ENCODE data around the gene HIVEP3.

DNA sequence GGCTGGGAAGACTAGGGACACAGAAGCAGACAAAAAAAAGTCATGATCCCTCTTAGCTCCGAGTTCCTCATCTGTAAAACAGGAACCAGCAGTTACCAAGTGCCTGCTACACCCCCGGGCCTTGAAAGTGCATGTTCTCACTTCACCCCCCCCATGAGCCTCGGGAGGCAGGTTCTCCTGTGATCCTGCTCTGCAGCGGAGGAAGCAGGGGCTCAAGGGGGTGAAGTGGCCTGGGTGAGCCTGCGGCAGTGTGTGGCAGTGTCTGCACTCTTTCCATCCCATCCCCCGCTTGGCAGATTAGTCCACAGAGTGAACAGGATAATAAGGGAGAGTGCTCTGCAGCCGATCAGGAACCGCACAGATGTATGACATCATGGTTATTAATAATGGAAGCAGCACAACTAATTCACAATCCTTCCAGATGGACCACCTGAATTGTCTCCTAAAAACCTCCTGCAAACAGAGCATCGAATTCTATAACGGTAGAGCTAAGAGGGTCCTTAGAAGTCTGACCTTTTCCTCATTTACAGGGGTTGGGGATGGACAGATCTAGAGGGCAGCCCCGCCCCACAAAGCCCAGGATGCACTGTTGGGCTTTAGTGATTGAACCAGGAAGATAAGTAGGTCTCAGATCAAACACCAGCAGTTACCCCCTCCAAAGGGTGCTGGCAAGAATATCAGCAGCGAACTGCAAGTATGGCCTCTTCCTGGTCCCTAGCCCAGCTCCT, 260.1 kb downstream of the HIVEP3 start:
- no peak for TF ChIP-seq SIN3A (IDR thresholded peaks at IDR 0.05; ENCODE audit: borderline replicate concordance, insufficient read depth, low read length)
- no peak for TF ChIP-seq POLR2AphosphoS5 (IDR thresholded peaks at IDR 0.05; ENCODE audit: low read depth, low read length)
- TF ChIP-seq, protein P1, sequence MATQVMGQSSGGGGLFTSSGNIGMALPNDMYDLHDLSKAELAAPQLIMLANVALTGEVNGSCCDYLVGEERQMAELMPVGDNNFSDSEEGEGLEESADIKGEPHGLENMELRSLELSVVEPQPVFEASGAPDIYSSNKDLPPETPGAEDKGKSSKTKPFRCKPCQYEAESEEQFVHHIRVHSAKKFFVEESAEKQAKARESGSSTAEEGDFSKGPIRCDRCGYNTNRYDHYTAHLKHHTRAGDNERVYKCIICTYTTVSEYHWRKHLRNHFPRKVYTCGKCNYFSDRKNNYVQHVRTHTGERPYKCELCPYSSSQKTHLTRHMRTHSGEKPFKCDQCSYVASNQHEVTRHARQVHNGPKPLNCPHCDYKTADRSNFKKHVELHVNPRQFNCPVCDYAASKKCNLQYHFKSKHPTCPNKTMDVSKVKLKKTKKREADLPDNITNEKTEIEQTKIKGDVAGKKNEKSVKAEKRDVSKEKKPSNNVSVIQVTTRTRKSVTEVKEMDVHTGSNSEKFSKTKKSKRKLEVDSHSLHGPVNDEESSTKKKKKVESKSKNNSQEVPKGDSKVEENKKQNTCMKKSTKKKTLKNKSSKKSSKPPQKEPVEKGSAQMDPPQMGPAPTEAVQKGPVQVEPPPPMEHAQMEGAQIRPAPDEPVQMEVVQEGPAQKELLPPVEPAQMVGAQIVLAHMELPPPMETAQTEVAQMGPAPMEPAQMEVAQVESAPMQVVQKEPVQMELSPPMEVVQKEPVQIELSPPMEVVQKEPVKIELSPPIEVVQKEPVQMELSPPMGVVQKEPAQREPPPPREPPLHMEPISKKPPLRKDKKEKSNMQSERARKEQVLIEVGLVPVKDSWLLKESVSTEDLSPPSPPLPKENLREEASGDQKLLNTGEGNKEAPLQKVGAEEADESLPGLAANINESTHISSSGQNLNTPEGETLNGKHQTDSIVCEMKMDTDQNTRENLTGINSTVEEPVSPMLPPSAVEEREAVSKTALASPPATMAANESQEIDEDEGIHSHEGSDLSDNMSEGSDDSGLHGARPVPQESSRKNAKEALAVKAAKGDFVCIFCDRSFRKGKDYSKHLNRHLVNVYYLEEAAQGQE (IDR thresholded peaks at IDR 0.05; ENCODE audit: insufficient read depth in 1 of 2, low read depth in 2 of 2, low read length in 2 of 2) = no peak
